Endothelial cell (in vitro differentiated cells): ENCODE results near the gene MAP1LC3B. TPM values are rescaled to one million over a fixed set of nuclear protein-coding genes. Genes with fewer than 3 reads are reported as not detected.

Experiments
- DNase-seq: peaks from one replicate; pipeline ENCODE4 v3.0.0; 2021; ENCODE audit warnings: low spot score
- H3K27ac Mint-ChIP-seq: one replicate; pipeline ENCODE4 v1.8.0; 2021; ENCODE audit warnings: mixed read lengths, inconsistent platforms; ENCODE audit not compliant: unreplicated experiment
- H3K27me3 Mint-ChIP-seq: one replicate; pipeline ENCODE4 v1.8.0; 2021; ENCODE audit warnings: mild to moderate bottlenecking, moderate library complexity, mixed read lengths, inconsistent platforms; ENCODE audit not compliant: unreplicated experiment
- H3K36me3 Mint-ChIP-seq: one replicate; pipeline ENCODE4 v1.8.0; 2021; ENCODE audit warnings: mild to moderate bottlenecking, low read depth, mixed read lengths, inconsistent platforms; ENCODE audit not compliant: unreplicated experiment
- H3K4me1 Mint-ChIP-seq: one replicate; pipeline ENCODE4 v1.8.0; 2021; ENCODE audit warnings: mild to moderate bottlenecking, mixed read lengths, inconsistent platforms; ENCODE audit not compliant: unreplicated experiment
- H3K4me3 Mint-ChIP-seq: one replicate; pipeline ENCODE4 v1.8.0; 2021; ENCODE audit warnings: mild to moderate bottlenecking, mixed read lengths, inconsistent platforms; ENCODE audit not compliant: unreplicated experiment
- H3K9me3 Mint-ChIP-seq: one replicate; pipeline ENCODE4 v1.8.0; 2021; ENCODE audit warnings: mixed read lengths, inconsistent platforms; ENCODE audit not compliant: unreplicated experiment
- total RNA-seq: library from RNA; stranded (reverse); fragmentation: NEBNext Ultra II Directional; extraction: Animal tissue kit (Norgen Biotek cat#: 25700); gene quantifications from one replicate; pipeline ENCODE4 v1.2.1, GENCODE V29; 2021; ENCODE audit not compliant: unreplicated experiment
- TF ChIP-seq, protein P1 (sequence below): fragments of 200-600 bp; sonication (generic); IDR thresholded peaks from one replicate; pipeline ENCODE4 v1.5.0; 2021; ENCODE audit warnings: antibody characterized with exemption; ENCODE audit not compliant: unreplicated experiment

The MAP1LC3B gene
- total RNA-seq, 1 donor from 2014 or later = 71.6 TPM

- H3K9me3 Mint-ChIP-seq = no peaks in the 10 kb centered on the region
- no peak overlapping the region for H3K4me3 Mint-ChIP-seq
- H3K27me3 Mint-ChIP-seq = peaks cover 2% of the 10 kb centered on the region
- no peak for DNase-seq
- H3K4me1 Mint-ChIP-seq = peaks cover 4% of the 10 kb centered on the region
- TF ChIP-seq, protein P1, sequence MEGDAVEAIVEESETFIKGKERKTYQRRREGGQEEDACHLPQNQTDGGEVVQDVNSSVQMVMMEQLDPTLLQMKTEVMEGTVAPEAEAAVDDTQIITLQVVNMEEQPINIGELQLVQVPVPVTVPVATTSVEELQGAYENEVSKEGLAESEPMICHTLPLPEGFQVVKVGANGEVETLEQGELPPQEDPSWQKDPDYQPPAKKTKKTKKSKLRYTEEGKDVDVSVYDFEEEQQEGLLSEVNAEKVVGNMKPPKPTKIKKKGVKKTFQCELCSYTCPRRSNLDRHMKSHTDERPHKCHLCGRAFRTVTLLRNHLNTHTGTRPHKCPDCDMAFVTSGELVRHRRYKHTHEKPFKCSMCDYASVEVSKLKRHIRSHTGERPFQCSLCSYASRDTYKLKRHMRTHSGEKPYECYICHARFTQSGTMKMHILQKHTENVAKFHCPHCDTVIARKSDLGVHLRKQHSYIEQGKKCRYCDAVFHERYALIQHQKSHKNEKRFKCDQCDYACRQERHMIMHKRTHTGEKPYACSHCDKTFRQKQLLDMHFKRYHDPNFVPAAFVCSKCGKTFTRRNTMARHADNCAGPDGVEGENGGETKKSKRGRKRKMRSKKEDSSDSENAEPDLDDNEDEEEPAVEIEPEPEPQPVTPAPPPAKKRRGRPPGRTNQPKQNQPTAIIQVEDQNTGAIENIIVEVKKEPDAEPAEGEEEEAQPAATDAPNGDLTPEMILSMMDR = no peak
- no peak overlapping the region for H3K27ac Mint-ChIP-seq
- peaks cover 23% of the 10 kb centered on the region for H3K36me3 Mint-ChIP-seq
Observed at GRCh38 chr16:87441886-87442580, 49.9 kb downstream of the MAP1LC3B start.

DNA sequence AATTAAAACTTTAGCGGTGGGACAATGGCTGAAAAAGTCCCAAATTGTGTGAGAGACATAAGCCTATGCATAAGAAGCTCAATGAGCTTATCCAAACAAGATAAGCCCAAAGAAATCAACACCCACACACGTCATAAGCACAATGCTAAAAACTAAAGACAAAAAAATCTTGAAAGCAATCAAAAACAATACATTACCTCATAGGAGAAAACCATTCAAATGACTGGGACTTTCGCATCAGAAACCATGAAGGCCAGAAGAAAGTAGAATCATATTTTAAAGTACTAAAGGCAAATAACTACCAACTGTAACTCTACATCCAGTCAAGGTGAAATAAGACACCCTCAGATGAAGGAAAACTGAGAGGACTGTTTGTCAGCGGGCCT, 50.4 kb downstream of the MAP1LC3B start:
- Mint-ChIP-seq H3K4me1 (peaks cover 4% of the 10 kb centered on the region), H3K27me3 (peaks cover 2% of the 10 kb centered on the region), H3K36me3 (peaks cover 24% of the 10 kb centered on the region), H3K9me3 (no peaks in the 10 kb centered on the region), H3K27ac (peak overlapping the region; percentile 33), H3K4me3 (peak overlapping the region; percentile 11)
- TF ChIP-seq, protein P1 = no peak
- no peak for DNase-seq

- TF ChIP-seq, protein P1 = no peak
- DNase-seq = no peak
- H3K4me3 Mint-ChIP-seq = peak overlapping the region; percentile 11
- H3K9me3 Mint-ChIP-seq = no peaks in the 10 kb centered on the region
- H3K36me3 Mint-ChIP-seq = peaks cover 24% of the 10 kb centered on the region
- peak overlapping the region; percentile 33 for H3K27ac Mint-ChIP-seq
- peaks cover 4% of the 10 kb centered on the region for H3K4me1 Mint-ChIP-seq
- peaks cover 2% of the 10 kb centered on the region for H3K27me3 Mint-ChIP-seq
Observed at GRCh38 chr16:87443016-87443415, 50.9 kb downstream of the MAP1LC3B start.

DNA sequence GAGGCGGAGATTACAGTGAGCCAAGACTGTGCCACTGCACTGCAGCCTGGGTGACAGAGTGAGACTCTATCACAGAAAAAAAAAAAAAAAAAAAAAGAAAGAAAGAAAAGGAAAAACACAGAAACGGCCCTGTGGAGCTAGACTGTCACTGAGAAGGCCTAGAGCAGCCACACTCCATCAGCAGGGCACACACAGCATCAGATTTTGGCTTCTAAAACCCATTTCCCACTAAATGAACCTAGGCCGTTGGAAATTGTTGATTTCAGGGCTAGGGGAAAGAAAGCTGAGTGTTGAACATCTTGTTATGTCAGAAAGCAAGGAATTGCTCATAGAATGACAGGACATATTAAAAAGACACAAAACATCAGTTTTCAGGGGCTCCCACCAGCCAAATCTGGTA, 51.8 kb downstream of the MAP1LC3B start:
- DNase-seq = no peak
- H3K4me1 Mint-ChIP-seq = peaks cover 4% of the 10 kb centered on the region
- TF ChIP-seq, protein P1 = no peak
- H3K27me3 Mint-ChIP-seq = peaks cover 2% of the 10 kb centered on the region
- H3K36me3 Mint-ChIP-seq = peaks cover 29% of the 10 kb centered on the region
- H3K9me3 Mint-ChIP-seq = no peaks in the 10 kb centered on the region
- no peak overlapping the region for H3K27ac Mint-ChIP-seq
- peak overlapping the region; percentile 43 for H3K4me3 Mint-ChIP-seq

GRCh38 chr16:87445486-87445885, 53.4 kb downstream of the MAP1LC3B start:
- Mint-ChIP-seq H3K4me3 (peak overlapping the region; percentile 63), H3K36me3 (peaks cover 29% of the 10 kb centered on the region)

More at GRCh38 chr16:87445486-87445885, 53.4 kb downstream of the MAP1LC3B start:
- H3K27me3 Mint-ChIP-seq = peaks cover 5% of the 10 kb centered on the region
- no peak overlapping the region for H3K27ac Mint-ChIP-seq
- H3K4me1 Mint-ChIP-seq = peaks cover 4% of the 10 kb centered on the region
- H3K9me3 Mint-ChIP-seq = no peaks in the 10 kb centered on the region
- DNase-seq = no peak
- TF ChIP-seq, protein P1 = no peak
